Stimulated activated CD8-positive, alpha-beta memory T cell treated with anti-CD3 and anti-CD28 coated beads, Interleukin-2, amount 100 ng/mL, for 1 hour (primary cell): ENCODE results near the gene RAB39B.
A peak's percentile ranks its signal among the peaks of the same experiment; 100 is the strongest.
"Not testable (repeated sequence)": the region's sequence is repeated elsewhere in the genome, so short reads cannot be mapped to it uniquely, and the experiment has no call there.

ENCODE experiments used
- DNase-seq, 2 donors: peaks; one replicate each; pipeline ENCODE4 v3.0.0-alpha.2; 2020; ENCODE audit warnings: low read depth in 2 of 2

Gene RAB39B

DNA sequence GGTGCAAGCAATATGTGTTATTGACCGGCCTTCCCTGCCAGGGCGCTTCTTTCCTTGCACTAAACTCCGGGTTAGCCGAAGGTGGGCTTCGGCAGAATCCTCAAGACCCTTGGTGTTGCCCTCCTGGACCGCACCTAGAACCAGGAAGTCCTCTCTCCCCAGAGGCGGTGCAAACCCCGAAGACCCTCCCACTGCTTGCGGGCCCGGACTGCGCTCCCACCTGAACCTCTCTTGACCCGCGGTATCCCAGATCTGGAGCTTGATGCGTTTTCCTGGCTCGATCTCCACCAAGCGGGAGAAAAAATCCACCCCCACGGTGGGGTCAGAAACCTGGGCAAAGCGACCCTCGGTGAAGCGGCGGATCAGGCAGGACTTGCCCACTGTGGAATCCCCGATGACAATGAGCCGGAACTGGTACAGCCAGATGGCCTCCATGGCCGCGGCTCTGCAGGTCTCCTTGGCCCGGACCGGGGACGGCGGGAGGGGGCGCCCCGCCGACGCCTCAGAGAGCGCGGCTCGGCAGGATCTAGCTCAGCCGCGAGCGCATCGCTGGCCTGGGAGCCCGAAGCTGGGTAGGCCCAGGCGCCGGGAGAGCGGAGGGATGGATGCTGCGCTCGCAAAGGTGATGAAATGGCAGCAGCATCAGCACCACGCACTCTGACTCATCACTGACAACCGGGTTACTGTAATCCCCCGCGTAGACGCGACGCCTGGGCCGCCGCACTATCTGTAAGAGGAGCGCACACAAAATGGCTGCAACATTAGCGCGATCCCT lies at the start of gene RAB39B:
Gene RAB39B, minus strand, starts transcription at position 638 of the 775 bp plus-strand sequence. Its CDS starts 203 bp downstream, at position 435.
- DNase-seq, result peak; percentile 36 to 48

DNA sequence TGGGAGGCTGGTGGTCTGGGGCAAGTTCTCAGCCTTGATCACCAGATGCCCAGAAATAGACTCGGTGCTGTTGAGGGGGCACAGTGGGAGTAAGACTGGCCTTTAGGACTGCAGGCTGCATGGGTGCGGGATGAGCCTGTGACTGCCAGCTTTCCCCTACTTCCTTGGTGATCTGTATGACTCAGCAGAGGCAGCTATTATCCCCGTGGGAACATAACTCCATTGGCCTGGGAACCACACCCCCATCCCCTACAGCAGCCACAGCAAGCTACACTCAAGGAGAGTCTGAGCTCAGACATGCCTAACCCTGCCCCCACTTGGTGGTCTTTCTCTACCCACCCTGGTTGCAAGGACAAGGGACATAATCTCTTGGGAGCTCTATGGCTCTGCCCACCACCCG lies 49.5 kb upstream of the RAB39B start:
- DNase-seq, result no peak

DNA sequence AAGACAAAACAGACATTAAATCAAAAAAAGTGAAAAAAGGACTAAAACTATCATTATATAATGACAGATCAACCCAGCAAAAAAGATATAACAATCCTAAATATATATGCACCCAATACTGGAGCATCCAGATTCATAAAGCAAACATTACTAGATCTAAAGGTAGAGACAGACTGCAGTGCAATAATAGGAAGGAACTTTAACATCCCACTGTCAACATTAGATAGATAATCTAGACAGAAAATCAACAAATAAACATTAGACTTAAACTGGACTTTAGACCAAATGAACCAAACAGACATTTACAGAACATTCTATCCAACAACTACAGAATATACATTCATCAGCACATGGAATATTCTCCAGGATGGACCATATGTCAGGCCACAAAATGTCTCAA lies 29.5 kb upstream of the RAB39B start:
- DNase-seq, result no peak

DNA sequence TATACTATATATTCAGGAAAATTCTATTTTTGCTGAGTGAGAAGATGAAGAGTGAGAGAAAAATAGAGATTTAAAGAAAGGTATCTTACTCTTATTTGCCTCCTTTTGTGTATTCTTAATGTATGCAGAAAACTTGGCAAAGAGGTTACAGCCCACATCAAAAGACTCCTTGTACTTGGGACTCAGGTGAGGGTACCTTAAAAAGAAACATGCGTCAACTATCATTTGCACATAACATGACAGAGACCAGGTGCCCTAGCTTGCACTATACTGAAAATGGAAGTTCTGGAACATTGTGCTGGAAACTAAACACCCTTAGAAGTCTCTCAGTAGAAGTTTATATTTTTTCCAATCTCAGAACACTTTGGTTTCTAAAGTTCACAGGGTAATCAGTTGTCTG lies 15.6 kb upstream of the RAB39B start:
- DNase-seq, result no peak

GRCh38 chrX:155270969-155271368 lies 6.7 kb upstream of the RAB39B start:
- DNase-seq, result no peak

DNA sequence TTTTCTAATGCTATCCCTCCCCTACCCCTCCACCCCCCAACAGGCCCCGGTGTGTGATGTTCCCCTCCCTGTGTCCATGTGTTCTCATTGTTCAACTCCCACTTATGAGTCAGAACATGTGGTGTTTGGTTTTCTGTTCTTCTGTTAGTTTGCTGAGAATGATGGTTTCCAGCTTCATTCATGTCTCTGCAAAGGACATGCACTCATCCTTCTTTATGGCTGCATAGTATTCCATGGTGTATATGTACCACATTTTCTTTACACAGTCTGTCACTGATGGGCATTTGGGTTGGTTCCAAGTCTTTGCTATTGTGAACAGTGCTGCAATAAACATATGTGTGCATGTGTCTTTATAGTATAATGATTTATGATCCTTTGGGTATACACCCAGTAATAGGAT lies 3.7 kb upstream of the RAB39B start:
- not testable (repeated sequence) for DNase-seq

- no peak for DNase-seq
Observed at GRCh38 chrX:155266439-155266838, 2.1 kb upstream of the RAB39B start.

- no peak for DNase-seq
Observed at GRCh38 chrX:155262970-155263754, 1.1 kb downstream of the RAB39B start.

DNA sequence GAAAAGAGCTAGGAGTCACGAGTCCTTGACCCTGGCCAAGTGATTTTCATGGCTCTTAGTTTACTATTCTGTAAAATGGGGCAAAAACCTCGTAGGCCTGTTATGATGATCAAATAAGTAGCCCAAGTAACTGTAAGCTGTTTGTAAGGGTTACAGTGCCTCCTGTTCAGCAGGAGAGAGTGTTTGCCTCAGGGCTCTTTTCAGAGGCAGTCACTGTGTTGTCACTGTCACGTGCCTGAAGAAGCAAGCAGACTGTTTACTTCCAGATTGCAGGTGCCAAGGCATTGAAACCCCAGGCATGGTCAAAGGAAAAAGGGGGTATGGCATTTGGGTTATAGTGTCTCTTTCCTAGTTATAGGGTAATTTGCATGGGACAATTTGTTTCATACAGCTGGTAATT lies 4.5 kb downstream of the RAB39B start:
- DNase-seq, result no peak

DNA sequence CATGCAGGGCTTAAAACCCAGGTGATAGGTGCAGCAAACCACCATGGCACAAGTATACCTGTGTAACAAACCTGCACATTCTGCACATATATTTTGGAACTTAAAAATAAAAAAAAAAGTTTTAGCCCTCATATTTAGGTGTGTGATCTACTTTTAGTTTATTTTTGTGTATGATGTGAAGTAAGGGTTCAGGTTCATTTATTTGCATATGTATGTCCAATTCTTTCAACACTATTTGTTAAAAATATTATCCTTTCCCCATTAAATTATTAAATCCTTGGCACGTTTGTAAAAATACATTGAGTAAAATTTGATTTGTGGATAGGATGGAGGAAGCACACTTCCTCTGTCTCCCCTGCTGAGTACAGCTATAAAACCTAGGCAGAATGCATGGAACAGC lies 12.9 kb downstream of the RAB39B start:
- no peak for DNase-seq

GRCh38 chrX:155247497-155247896 lies 16.8 kb downstream of the RAB39B start:
- DNase-seq, result no peak

- DNase-seq, result no peak
Observed at GRCh38 chrX:155246748-155247147, 17.5 kb downstream of the RAB39B start.

- DNase-seq, result no peak
Observed at GRCh38 chrX:155242300-155242699, 22.0 kb downstream of the RAB39B start.

GRCh38 chrX:155237719-155238118 lies 26.6 kb downstream of the RAB39B start:
- DNase-seq, result no peak

DNA sequence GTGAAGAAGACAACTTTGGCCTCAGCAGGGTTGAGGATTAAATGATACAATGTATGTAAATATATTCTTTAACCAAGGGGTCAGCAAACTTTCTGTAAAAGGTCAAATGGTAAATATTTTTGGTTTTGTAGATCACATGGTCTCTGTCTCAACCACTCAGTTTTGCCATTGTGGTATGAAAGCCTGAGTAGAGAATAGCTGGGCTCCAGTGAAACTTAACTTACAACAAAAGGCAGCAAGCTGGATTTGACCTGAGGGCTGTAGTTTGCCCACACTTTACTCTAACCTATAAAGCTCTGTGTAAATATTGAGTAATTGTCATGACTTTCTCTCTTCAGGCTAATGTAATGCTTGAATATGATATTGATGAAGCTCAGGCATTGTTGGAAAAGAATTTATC lies 28.4 kb downstream of the RAB39B start:
- DNase-seq, result no peak

GRCh38 chrX:155231163-155231562 lies 33.1 kb downstream of the RAB39B start:
- no peak for DNase-seq

DNA sequence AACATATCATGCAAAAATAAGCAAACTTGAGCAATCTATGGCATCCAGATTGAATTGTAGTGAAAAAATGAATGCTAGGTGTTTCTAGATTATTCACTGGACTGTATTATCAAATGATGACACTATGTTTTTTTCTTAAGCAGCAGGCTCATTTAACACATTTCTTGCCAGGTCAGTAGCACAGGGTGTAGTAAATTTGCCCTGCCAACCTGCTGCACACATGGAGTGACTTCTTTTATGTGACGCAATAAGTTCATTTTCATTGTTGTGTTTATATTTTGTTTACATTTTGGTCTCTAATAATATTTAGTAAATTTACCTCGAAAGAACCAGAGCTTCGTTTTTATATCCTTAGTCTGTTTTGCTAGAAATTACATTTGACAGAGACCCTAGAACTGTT lies 38.5 kb downstream of the RAB39B start:
- DNase-seq, result no peak

- not testable (repeated sequence) for DNase-seq
Observed at GRCh38 chrX:155223746-155224145, 40.5 kb downstream of the RAB39B start.

- no peak for DNase-seq
Observed at GRCh38 chrX:155221351-155221750, 42.9 kb downstream of the RAB39B start.

DNA sequence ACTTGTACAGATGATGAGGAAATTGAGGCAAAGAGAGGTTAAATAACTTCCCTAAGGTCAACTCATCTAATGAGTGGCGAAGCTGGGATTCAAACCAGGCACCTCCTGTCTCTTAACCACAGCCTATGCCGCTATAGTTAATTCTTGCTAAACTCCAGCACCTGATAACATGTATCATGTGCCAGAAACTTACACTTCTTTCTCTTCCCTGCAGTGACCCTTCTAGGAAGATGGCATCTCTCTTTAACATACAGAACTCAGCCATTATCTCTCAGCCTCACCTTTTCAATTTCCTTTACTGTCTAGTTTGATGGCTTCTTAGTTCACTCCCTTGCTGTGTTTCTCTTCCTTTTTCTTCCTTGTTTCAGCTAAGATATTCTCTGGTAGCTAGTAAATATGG lies 45.5 kb downstream of the RAB39B start:
- DNase-seq, result no peak

GRCh38 chrX:155216940-155217440 lies 47.3 kb downstream of the RAB39B start:
- no peak for DNase-seq

- peak; percentile 68 to 76 for DNase-seq
Observed at GRCh38 chrX:155216179-155216939, 47.9 kb downstream of the RAB39B start, which contains the start of gene VBP1. Gene VBP1, plus strand, starts transcription at chrX:155216460. Its CDS starts 23 bp downstream, at chrX:155216483.
